ENCODE results near the gene SETDB2. TPM values are rescaled to one million over a fixed set of nuclear protein-coding genes. Genes with fewer than 3 reads are reported as not detected.

Gene SETDB2
- total RNA-seq, 4 donors from 2014 or later = 2.8 to 11.6 (median 8.8) TPM

DNA sequence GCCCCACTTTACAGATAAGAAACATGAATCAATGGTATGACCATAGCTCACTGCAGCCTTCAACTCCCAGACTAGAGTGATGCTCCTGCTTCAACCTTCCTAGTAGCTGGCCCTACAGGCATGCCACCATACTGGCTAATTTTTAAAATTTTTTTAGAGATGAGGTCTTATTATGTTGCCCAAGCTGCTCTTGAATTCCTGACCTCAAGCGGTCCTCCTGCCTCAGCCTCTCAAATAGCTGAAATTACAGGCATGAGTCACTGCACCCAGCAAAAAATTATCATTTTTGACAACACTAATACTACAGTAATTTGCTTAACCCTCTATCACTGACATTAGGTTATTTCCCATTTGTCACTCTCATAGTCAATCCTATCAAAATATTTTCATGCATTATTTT, 15.0 kb upstream of the SETDB2 start:
- H3K27ac ChIP-seq = no peak overlapping the region
- no peak for DNase-seq
- H3K36me3 ChIP-seq = peaks cover 0 to 7% (median 0%) of the 10 kb centered on the region in 4 donors
- WGBS, 2 donors (ENCODE audit: low coverage in 1 of 2) = 100% methylated on average over 1 of the region's 1 CpG
- no peaks in the 10 kb centered on the region for H3K4me1 ChIP-seq
- H3K9me3 ChIP-seq = no peaks in the 10 kb centered on the region
- no peaks in the 10 kb centered on the region for H3K27me3 ChIP-seq
- in situ Hi-C loops (cut with MboI; ENCODE audit: low pct_ligation_motif_present in 1 of 4, low pct_unique_long_range_greater_than_20kb in 1 of 4, low sequenced_read_pairs in 3 of 4) (loop anchor here in 1 of 4 donors (25.0 kb wide), 1 partner anchor 117 kb away; no protein-coding TSS in a partner anchor), intact Hi-C loops (cut with DNase I; ENCODE audit: low total_unique reads) (no loop called here)
- no peak for TF ChIP-seq POLR2AphosphoS5 (IDR thresholded peaks at IDR 0.05)
- TF ChIP-seq, protein P1, sequence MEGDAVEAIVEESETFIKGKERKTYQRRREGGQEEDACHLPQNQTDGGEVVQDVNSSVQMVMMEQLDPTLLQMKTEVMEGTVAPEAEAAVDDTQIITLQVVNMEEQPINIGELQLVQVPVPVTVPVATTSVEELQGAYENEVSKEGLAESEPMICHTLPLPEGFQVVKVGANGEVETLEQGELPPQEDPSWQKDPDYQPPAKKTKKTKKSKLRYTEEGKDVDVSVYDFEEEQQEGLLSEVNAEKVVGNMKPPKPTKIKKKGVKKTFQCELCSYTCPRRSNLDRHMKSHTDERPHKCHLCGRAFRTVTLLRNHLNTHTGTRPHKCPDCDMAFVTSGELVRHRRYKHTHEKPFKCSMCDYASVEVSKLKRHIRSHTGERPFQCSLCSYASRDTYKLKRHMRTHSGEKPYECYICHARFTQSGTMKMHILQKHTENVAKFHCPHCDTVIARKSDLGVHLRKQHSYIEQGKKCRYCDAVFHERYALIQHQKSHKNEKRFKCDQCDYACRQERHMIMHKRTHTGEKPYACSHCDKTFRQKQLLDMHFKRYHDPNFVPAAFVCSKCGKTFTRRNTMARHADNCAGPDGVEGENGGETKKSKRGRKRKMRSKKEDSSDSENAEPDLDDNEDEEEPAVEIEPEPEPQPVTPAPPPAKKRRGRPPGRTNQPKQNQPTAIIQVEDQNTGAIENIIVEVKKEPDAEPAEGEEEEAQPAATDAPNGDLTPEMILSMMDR (IDR thresholded peaks at IDR 0.05) = no peak
- TF ChIP-seq POLR2A (IDR thresholded peaks at IDR 0.05) = no peak
- no peak for TF ChIP-seq EP300 (IDR thresholded peaks at IDR 0.05; ENCODE audit: low read depth)
- H3K4me3 ChIP-seq = no peak overlapping the region

DNA sequence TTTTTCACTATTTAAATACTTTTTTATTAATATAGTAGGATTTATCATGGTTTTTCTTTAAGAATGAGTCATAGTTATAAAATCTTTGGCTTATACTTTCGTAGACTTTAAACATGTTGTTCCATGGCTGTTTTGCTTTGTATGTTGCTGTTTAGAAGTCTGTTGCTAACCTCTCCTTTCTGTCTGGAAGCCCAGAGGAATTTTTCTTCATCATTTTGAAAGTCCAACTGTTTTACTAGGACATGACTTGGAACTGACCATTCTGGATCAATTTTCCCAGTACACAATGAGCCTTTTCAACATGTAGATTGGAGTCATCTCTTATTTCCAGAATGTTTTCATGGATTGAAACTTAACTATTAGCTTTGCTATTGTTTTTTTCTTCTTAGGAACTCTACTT, 8.1 kb upstream of the SETDB2 start:
- in situ Hi-C loops (cut with MboI; ENCODE audit: low pct_ligation_motif_present in 1 of 4, low pct_unique_long_range_greater_than_20kb in 1 of 4, low sequenced_read_pairs in 3 of 4) (loop anchor here (5.0 to 25.0 kb wide), 3 partner anchors 124 to 134 kb away; no protein-coding TSS in a partner anchor), intact Hi-C loops (cut with DNase I; ENCODE audit: low total_unique reads) (no loop called here)
- Histone ChIP-seq H3K9me3 (no peaks in the 10 kb centered on the region), H3K36me3 (peaks cover 0 to 7% (median 0%) of the 10 kb centered on the region in 4 donors), H3K27me3 (no peaks in the 10 kb centered on the region), H3K4me1 (peaks cover 0 to 4% (median 0%) of the 10 kb centered on the region in 4 donors), H3K4me3 (no peak overlapping the region), H3K27ac (peak overlapping the region in 2 of 4 donors; percentile 19 to 39)
- WGBS, 2 donors (ENCODE audit: low coverage in 1 of 2) = 57 to 67% methylated on average over 1 of the region's 1 CpG
- TF ChIP-seq POLR2AphosphoS5 (IDR thresholded peaks at IDR 0.05) = no peak
- TF ChIP-seq EP300 (IDR thresholded peaks at IDR 0.05; ENCODE audit: low read depth) = no peak
- no peak for TF ChIP-seq POLR2A (IDR thresholded peaks at IDR 0.05)
- TF ChIP-seq, protein P1 (IDR thresholded peaks at IDR 0.05) = no peak
- no peak for DNase-seq

GRCh38 chr13:49436890-49437289, 7.2 kb upstream of the SETDB2 start:
- intact Hi-C loops (cut with DNase I; ENCODE audit: low total_unique reads) = loop anchor here (1.0 kb wide), 1 partner anchor 135 kb away; no protein-coding TSS in a partner anchor
- Histone ChIP-seq H3K27ac (peak overlapping the region in 3 of 4 donors; percentile 0 to 39 (median 19)), H3K9me3 (no peaks in the 10 kb centered on the region), H3K36me3 (peaks cover 0 to 7% (median 0%) of the 10 kb centered on the region in 4 donors), H3K4me3 (no peak overlapping the region), H3K27me3 (no peaks in the 10 kb centered on the region), H3K4me1 (peaks cover 0 to 4% (median 0%) of the 10 kb centered on the region in 4 donors)
- DNase-seq = no peak
- TF ChIP-seq POLR2A (IDR thresholded peaks at IDR 0.05) = no peak
- TF ChIP-seq, protein P1 (IDR thresholded peaks at IDR 0.05) = peak in 4 of 5 experiments; percentile 13 to 36 (median 20)
- WGBS, 2 donors (ENCODE audit: low coverage in 1 of 2) = 49 to 54% methylated on average over 3 of the region's 3 CpGs
- in situ Hi-C loops (cut with MboI; ENCODE audit: low pct_ligation_motif_present in 1 of 4, low pct_unique_long_range_greater_than_20kb in 1 of 4, low sequenced_read_pairs in 3 of 4) = loop anchor here (5.0 to 25.0 kb wide), 3 partner anchors 125 to 135 kb away; no protein-coding TSS in a partner anchor

DNA sequence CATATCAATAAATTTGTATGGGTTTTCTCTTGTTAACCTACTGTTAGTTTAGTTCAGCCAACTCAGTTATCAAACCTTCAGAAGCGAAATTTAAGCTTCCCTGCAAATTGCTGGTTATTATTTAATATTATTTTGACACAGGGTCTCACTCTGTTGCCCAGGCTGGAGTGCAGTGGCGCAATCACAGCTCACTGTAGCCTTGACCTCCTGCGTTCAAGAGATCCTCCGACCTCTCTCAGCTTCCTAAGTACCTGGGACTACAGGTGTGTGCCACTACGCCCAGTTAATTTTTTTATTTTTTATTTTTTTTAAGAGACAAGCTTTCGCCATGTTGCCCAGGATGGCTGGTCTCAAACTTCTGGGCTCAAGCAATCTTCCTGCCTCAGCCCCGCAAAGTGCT, 6.4 kb upstream of the SETDB2 start:
- Histone ChIP-seq H3K4me3 (no peak overlapping the region), H3K9me3 (no peaks in the 10 kb centered on the region), H3K4me1 (peaks cover 0 to 4% (median under 1%) of the 10 kb centered on the region in 4 donors), H3K36me3 (peaks cover 0 to 1% (median 0%) of the 10 kb centered on the region in 4 donors), H3K27me3 (no peaks in the 10 kb centered on the region), H3K27ac (no peak overlapping the region)
- in situ Hi-C loops (cut with MboI; ENCODE audit: low pct_ligation_motif_present in 1 of 4, low pct_unique_long_range_greater_than_20kb in 1 of 4, low sequenced_read_pairs in 3 of 4) = loop anchor here (5.0 to 25.0 kb wide), 3 partner anchors 125 to 135 kb away; no protein-coding TSS in a partner anchor
- 87 to 94% methylated on average over 7 of the region's 7 CpGs for WGBS, 2 donors (ENCODE audit: low coverage in 1 of 2)
- TF ChIP-seq POLR2A (IDR thresholded peaks at IDR 0.05) (no peak), EP300 (IDR thresholded peaks at IDR 0.05; ENCODE audit: low read depth) (no peak), POLR2AphosphoS5 (IDR thresholded peaks at IDR 0.05) (no peak)
- TF ChIP-seq, protein P1 (IDR thresholded peaks at IDR 0.05) = no peak
- no peak for DNase-seq
- intact Hi-C loops (cut with DNase I; ENCODE audit: low total_unique reads) = loop anchor here (1.0 kb wide), 1 partner anchor 135 kb away; no protein-coding TSS in a partner anchor
